DND-41 (cell line): Measurements from ENCODE around the gene POLR1B.
A peak's percentile ranks its signal among the peaks of the same experiment; 100 is the strongest.
"Not testable (repeated sequence)": the region's sequence is repeated elsewhere in the genome, so short reads cannot be mapped to it uniquely, and the experiment has no call there.

ENCODE experiments used
- ATAC-seq: fragments of 200-7000 bp; cut with Tn5 transposase; 3 replicates; pipeline ENCODE4 v1.9.1; 2021; ENCODE audit warnings: low read depth; ENCODE audit not compliant: insufficient read depth
- DNase-seq: peaks from one replicate; pipeline ENCODE4 v3.0.0-alpha.2; 2020
- H2AFZ ChIP-seq: 2 replicates; pipeline ENCODE4 v1.6.0; 2012; ENCODE audit warnings: low read depth, low read length
- H3K27ac ChIP-seq: 2 replicates; pipeline ENCODE4 v1.5.1; 2012; ENCODE audit warnings: low read length, inconsistent platforms
- H3K27me3 ChIP-seq: fragments of 200-600 bp; sonication (generic); 2 replicates; pipeline ENCODE4 v1.6.0; 2012; ENCODE audit warnings: low read length, mild to moderate bottlenecking, inconsistent platforms; ENCODE audit not compliant: insufficient read depth, poor library complexity
- H3K36me3 ChIP-seq: 2 replicates; pipeline ENCODE4 v1.5.1; 2012; ENCODE audit warnings: low read length, inconsistent platforms; ENCODE audit not compliant: insufficient read depth
- H3K4me1 ChIP-seq: 2 replicates; pipeline ENCODE4 v1.5.1; 2012; ENCODE audit warnings: mild to moderate bottlenecking, low read length; ENCODE audit not compliant: insufficient read depth
- H3K4me2 ChIP-seq: 2 replicates; pipeline ENCODE4 v1.6.0; 2012; ENCODE audit warnings: mild to moderate bottlenecking, moderate library complexity, low read length, inconsistent platforms; ENCODE audit not compliant: insufficient read depth
- H3K4me3 ChIP-seq, 2 experiments: fragments of 200-600 bp in 1 of 2; shearing (Covaris generic) in 1 of 2; 2 replicates each; pipeline ENCODE4 v1.5.1; 2012 to 2016; ENCODE audit warnings: inconsistent platforms in 2 of 2, low read length in 2 of 2, mild to moderate bottlenecking in 2 of 2, low read depth in 1 of 2, moderate library complexity in 1 of 2
- H3K79me2 ChIP-seq: 2 replicates; pipeline ENCODE4 v1.6.0; 2012; ENCODE audit warnings: low read length, inconsistent platforms; ENCODE audit not compliant: insufficient read depth
- H3K9ac ChIP-seq: 2 replicates; pipeline ENCODE4 v1.6.0; 2012; ENCODE audit warnings: low read depth, mild to moderate bottlenecking, inconsistent platforms, low read length, moderate library complexity
- H3K9me3 ChIP-seq: 2 replicates; pipeline ENCODE4 v1.5.1; 2012; ENCODE audit warnings: low read length, moderate library complexity, mild to moderate bottlenecking, inconsistent platforms; ENCODE audit not compliant: insufficient read depth, severe bottlenecking
- H4K20me1 ChIP-seq: 2 replicates; pipeline ENCODE4 v1.6.0; 2012; ENCODE audit warnings: low read length; ENCODE audit not compliant: insufficient read depth
- EZH2 ChIP-seq: IDR thresholded peaks from 3 replicates; pipeline ENCODE4 v1.6.1; 2012; ENCODE audit warnings: borderline replicate concordance, low read depth, mild to moderate bottlenecking, moderate library complexity, low read length, inconsistent platforms; ENCODE audit not compliant: severe bottlenecking
- TF ChIP-seq, protein P1 (sequence below): IDR thresholded peaks from 2 replicates; pipeline ENCODE4 v1.5.1; 2012; ENCODE audit warnings: borderline replicate concordance, low read length, moderate library complexity, mild to moderate bottlenecking; ENCODE audit not compliant: poor library complexity, severe bottlenecking; ENCODE audit errors: extremely low read depth

Gene POLR1B

DNA sequence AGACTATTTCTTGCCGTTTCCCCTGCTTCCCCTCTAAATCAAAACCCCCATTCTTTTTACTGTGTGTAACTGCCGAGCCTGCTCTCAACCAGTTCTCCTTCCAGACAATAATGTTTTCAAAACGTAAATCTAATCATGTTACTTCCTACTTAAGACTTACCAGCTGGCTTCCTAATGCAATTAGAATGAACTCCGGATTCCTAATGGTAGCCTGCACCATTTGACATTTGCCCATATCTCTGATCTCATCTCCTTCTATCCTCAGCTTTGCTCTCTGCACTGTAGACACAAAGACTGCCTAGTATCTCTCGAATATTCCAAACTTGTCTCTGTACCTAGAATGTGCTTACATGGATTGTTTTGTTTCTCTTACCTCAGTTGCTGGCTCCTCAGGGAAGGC, 47.4 kb upstream of the POLR1B start:
- Histone ChIP-seq H3K4me1 (no peaks in the 10 kb centered on the region), H3K27me3 (no peaks in the 10 kb centered on the region), H3K36me3 (peaks cover 35% of the 10 kb centered on the region), H3K4me3 (no peak overlapping the region), H3K79me2 (peaks cover 23% of the 10 kb centered on the region), H4K20me1 (no peaks in the 10 kb centered on the region; the same call in 1 of the 2 replicates), H3K9ac (no peak overlapping the region), H3K27ac (no peak overlapping the region), H3K9me3 (no peaks in the 10 kb centered on the region), H2AFZ (no peak overlapping the region), H3K4me2 (no peak overlapping the region)
- ATAC-seq (no peak), DNase-seq (no peak)
- TF ChIP-seq, protein P1, sequence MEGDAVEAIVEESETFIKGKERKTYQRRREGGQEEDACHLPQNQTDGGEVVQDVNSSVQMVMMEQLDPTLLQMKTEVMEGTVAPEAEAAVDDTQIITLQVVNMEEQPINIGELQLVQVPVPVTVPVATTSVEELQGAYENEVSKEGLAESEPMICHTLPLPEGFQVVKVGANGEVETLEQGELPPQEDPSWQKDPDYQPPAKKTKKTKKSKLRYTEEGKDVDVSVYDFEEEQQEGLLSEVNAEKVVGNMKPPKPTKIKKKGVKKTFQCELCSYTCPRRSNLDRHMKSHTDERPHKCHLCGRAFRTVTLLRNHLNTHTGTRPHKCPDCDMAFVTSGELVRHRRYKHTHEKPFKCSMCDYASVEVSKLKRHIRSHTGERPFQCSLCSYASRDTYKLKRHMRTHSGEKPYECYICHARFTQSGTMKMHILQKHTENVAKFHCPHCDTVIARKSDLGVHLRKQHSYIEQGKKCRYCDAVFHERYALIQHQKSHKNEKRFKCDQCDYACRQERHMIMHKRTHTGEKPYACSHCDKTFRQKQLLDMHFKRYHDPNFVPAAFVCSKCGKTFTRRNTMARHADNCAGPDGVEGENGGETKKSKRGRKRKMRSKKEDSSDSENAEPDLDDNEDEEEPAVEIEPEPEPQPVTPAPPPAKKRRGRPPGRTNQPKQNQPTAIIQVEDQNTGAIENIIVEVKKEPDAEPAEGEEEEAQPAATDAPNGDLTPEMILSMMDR, result no peak
- no peak for TF ChIP-seq EZH2

DNA sequence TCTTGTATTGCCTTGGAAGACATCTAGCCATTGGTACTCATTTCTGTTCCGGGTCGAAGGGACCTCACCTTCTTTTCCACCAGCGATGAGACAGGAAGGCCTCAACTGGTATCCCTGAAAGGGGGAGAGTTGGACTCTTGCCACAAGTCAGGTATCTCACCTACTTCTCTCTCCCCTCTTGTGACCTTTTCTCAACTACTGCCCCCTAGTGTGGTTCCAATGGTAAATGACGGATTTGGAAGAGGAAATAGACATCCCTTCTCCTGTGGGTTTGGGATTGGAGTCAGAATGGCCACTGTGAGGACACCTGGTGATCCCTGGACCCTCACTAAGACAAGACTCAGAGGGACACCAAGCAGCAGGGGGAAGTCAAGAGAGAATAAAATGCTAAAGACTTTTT, 46.4 kb upstream of the POLR1B start:
- H3K4me1 ChIP-seq, DNase-seq, H3K9me3 ChIP-seq, H3K9ac ChIP-seq, H2AFZ ChIP-seq, H3K27ac ChIP-seq, H4K20me1 ChIP-seq, H3K27me3 ChIP-seq, H3K4me3 ChIP-seq, ATAC-seq, H3K4me2 ChIP-seq: not testable (repeated sequence)
- Histone ChIP-seq H3K79me2 (peaks cover 17% of the 10 kb centered on the region), H3K36me3 (peaks cover 32% of the 10 kb centered on the region)

DNA sequence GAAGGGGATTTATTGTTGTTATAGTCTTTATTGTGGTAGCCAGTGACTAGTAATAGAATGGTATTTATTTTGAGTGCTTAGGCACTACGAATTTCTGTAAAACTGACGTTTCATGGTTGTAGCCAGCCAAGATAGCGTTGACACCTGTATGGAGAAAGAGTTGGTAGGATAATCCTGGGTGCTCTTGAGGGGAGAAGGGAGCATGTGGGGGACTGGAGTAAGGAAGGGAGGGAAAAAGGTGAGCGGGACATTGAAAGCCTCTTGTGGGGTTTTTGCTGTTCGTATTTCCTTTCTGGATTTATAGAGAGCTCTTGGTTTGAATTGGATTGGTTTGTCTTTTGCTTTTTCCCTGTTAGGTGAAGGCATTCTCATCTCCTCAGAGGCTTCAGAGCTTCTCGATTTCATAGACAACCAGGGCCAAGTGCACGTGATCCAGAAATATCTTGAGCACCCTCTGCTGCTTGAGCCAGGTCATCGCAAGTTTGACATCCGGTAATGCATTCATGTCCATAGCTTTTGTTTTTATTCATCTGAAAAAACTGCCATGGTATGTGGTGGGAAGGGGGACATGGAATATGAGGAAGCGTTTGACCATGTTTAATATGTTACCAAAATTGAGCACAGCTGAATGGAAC, 41.3 kb upstream of the POLR1B start:
- H3K27me3 ChIP-seq, H4K20me1 ChIP-seq, H3K79me2 ChIP-seq, H2AFZ ChIP-seq, H3K9me3 ChIP-seq, H3K27ac ChIP-seq, H3K4me2 ChIP-seq, H3K4me1 ChIP-seq, H3K4me3 ChIP-seq, H3K9ac ChIP-seq: not testable (repeated sequence)
- DNase-seq (peak; percentile 51), ATAC-seq (peak; percentile 73)
- TF ChIP-seq, protein P1, result peak; percentile 48
- peaks cover 20% of the 10 kb centered on the region for H3K36me3 ChIP-seq

DNA sequence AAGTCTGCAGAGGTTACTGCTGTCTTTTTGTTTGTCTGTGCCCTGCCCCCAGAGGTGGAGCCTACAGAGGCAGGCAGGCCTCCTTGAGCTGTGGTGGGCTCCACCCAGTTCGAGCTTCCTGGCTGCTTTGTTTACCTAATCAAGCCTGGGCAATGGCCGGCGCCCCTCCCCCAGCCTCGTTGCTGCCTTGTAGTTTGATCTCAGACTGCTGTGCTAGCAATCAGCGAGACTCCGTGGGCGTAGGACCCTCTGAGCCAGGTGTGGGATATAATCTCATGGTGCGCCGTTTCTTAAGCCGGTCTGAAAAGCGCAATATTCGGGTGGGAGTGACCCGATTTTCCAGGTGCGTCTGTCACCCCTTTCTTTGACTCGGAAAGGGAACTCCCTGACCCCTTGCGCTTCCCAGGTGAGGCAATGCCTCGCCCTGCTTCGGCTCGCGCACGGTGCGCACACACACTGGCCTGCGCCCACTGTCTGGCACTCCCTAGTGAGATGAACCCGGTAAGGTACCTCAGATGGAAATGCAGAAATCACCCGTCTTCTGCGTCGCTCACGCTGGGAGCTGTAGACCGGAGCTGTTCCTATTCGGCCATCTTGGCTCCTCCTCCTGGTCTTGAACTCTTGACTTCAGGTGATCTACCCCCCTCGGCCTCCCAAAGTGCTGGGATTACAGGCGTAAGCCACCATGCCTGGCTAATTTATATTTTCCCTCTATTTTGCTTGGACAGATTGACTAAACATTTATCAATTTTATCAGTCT, 32.8 kb upstream of the POLR1B start:
- DNase-seq, H3K4me1 ChIP-seq, H3K4me2 ChIP-seq, H3K9me3 ChIP-seq, H3K79me2 ChIP-seq, ATAC-seq, H3K4me3 ChIP-seq, H3K9ac ChIP-seq, H3K27me3 ChIP-seq, H4K20me1 ChIP-seq, H2AFZ ChIP-seq, H3K27ac ChIP-seq: not testable (repeated sequence)
- H3K36me3 ChIP-seq, result peaks cover 34% of the 10 kb centered on the region
